ENCODE measurements around the gene SLC39A6.

DNA sequence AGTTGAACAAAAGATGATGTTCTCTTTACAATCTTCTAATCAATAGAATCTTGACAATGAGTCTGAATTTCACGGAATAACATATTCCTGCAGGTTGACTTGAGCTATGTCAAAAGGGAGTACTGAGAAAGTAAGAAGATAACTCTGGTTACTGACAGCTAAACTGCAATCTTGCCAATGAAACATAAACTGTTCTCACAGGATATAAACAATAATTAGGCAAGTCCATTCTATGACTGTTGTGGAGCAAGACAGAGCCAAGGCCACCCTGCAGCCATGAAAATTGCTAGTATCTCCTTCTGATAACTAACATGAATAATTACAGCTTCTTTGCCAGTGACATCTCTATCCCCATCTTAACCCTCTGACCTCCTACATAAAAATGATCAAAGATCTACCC lies 55.5 kb downstream of the SLC39A6 start:
- TF ChIP-seq, protein P1, sequence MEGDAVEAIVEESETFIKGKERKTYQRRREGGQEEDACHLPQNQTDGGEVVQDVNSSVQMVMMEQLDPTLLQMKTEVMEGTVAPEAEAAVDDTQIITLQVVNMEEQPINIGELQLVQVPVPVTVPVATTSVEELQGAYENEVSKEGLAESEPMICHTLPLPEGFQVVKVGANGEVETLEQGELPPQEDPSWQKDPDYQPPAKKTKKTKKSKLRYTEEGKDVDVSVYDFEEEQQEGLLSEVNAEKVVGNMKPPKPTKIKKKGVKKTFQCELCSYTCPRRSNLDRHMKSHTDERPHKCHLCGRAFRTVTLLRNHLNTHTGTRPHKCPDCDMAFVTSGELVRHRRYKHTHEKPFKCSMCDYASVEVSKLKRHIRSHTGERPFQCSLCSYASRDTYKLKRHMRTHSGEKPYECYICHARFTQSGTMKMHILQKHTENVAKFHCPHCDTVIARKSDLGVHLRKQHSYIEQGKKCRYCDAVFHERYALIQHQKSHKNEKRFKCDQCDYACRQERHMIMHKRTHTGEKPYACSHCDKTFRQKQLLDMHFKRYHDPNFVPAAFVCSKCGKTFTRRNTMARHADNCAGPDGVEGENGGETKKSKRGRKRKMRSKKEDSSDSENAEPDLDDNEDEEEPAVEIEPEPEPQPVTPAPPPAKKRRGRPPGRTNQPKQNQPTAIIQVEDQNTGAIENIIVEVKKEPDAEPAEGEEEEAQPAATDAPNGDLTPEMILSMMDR (IDR thresholded peaks at IDR 0.05), result no peak
- TF ChIP-seq, protein P2, sequence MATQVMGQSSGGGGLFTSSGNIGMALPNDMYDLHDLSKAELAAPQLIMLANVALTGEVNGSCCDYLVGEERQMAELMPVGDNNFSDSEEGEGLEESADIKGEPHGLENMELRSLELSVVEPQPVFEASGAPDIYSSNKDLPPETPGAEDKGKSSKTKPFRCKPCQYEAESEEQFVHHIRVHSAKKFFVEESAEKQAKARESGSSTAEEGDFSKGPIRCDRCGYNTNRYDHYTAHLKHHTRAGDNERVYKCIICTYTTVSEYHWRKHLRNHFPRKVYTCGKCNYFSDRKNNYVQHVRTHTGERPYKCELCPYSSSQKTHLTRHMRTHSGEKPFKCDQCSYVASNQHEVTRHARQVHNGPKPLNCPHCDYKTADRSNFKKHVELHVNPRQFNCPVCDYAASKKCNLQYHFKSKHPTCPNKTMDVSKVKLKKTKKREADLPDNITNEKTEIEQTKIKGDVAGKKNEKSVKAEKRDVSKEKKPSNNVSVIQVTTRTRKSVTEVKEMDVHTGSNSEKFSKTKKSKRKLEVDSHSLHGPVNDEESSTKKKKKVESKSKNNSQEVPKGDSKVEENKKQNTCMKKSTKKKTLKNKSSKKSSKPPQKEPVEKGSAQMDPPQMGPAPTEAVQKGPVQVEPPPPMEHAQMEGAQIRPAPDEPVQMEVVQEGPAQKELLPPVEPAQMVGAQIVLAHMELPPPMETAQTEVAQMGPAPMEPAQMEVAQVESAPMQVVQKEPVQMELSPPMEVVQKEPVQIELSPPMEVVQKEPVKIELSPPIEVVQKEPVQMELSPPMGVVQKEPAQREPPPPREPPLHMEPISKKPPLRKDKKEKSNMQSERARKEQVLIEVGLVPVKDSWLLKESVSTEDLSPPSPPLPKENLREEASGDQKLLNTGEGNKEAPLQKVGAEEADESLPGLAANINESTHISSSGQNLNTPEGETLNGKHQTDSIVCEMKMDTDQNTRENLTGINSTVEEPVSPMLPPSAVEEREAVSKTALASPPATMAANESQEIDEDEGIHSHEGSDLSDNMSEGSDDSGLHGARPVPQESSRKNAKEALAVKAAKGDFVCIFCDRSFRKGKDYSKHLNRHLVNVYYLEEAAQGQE (IDR thresholded peaks at IDR 0.05; ENCODE audit: insufficient read depth in 1 of 2, low read depth in 2 of 2, low read length in 1 of 2), result no peak
- TF ChIP-seq POLR2AphosphoS5 (IDR thresholded peaks at IDR 0.05; ENCODE audit: low read depth, low read length), result no peak

All from Panc1 (cell line).